NCI-H1105 treated with DMSO at 0.1 percent for 48 hours (cell line): Measurements from ENCODE around the gene TTLL3.
A peak's percentile ranks its signal among the peaks of the same experiment; 100 is the strongest.
"Not testable (repeated sequence)": the region's sequence is repeated elsewhere in the genome, so short reads cannot be mapped to it uniquely, and the experiment has no call there.

ENCODE experiments used
- DNase-seq: peaks from one replicate; lab custom pipeline; 2025; lab: John Stamatoyannopoulos, UW

The TTLL3 gene

GRCh38 chr3:9809615-9810432 is at the start of gene TTLL3:
Gene TTLL3 (plus strand): TSS chr3:9810262. CDS start chr3:9810662, 400 bp downstream.
- peak; percentile 59 for DNase-seq

- DNase-seq = no peak
Observed at GRCh38 chr3:9760779-9761505, 49.1 kb upstream of the TTLL3 start.

- DNase-seq = no peak
Observed at GRCh38 chr3:9761919-9762318, 48.1 kb upstream of the TTLL3 start.

- DNase-seq = no peak
Observed at GRCh38 chr3:9762871-9763270, 47.2 kb upstream of the TTLL3 start.

- DNase-seq = no peak
Observed at GRCh38 chr3:9765865-9766264, 44.2 kb upstream of the TTLL3 start.

GRCh38 chr3:9767418-9767817 is 42.6 kb upstream of the TTLL3 start:
- DNase-seq = no peak

GRCh38 chr3:9768141-9768775 is 41.8 kb upstream of the TTLL3 start:
- DNase-seq = no peak

GRCh38 chr3:9769012-9769411 is 41.0 kb upstream of the TTLL3 start:
- DNase-seq = no peak

GRCh38 chr3:9769426-9770275 is 40.4 kb upstream of the TTLL3 start, which contains the start of gene CAMK1:
Gene CAMK1 (minus strand): TSS chr3:9769947. CDS start chr3:9767749, 2,198 bp downstream.
- DNase-seq = peak; percentile 12

- no peak for DNase-seq
Observed at GRCh38 chr3:9770276-9770812, 39.7 kb upstream of the TTLL3 start.

- not testable (repeated sequence) for DNase-seq
Observed at GRCh38 chr3:9771007-9771406, 39.1 kb upstream of the TTLL3 start.

GRCh38 chr3:9776896-9777693 is 33.0 kb upstream of the TTLL3 start:
- no peak for DNase-seq

GRCh38 chr3:9777694-9778021 is 32.4 kb upstream of the TTLL3 start:
- DNase-seq = no peak

- DNase-seq = no peak
Observed at GRCh38 chr3:9778143-9779074, 31.7 kb upstream of the TTLL3 start.

GRCh38 chr3:9779075-9779593 is 30.9 kb upstream of the TTLL3 start:
- DNase-seq = no peak

- no peak for DNase-seq
Observed at GRCh38 chr3:9779721-9780457, 30.2 kb upstream of the TTLL3 start.

- DNase-seq = no peak
Observed at GRCh38 chr3:9780458-9780812, 29.6 kb upstream of the TTLL3 start.

- no peak for DNase-seq
Observed at GRCh38 chr3:9780910-9781309, 29.2 kb upstream of the TTLL3 start.

- DNase-seq = no peak
Observed at GRCh38 chr3:9781551-9781950, 28.5 kb upstream of the TTLL3 start.
